ENCODE measurements around the gene TCP1. TPM values are rescaled to one million over a fixed set of nuclear protein-coding genes. Genes with fewer than 3 reads are reported as not detected.
"Not testable (repeated sequence)": the region's sequence is repeated elsewhere in the genome, so short reads cannot be mapped to it uniquely, and the experiment has no call there.

The TCP1 gene
- polyA plus RNA-seq, 5 donors: 229 to 258 (median 241) TPM

DNA sequence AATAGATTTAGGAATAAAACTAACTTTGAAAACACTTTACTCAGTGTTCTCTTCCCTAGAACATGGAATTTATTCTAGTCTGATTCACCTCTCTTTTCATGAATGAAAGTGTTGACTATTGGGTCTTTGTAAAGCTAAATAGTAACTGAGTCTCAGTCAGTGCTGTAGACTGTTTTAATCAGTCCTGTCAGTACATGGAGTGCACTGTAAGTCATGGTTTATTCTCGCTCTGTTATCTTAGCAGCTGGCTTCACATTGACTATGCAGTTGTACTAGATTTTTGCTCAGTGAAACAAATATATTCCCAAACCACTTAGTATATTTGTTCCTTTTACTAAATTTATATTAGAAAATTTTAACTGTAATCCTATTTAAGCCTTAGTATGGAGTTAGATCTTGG lies 42.6 kb downstream of the TCP1 start:
- DNase-seq: no peak

DNA sequence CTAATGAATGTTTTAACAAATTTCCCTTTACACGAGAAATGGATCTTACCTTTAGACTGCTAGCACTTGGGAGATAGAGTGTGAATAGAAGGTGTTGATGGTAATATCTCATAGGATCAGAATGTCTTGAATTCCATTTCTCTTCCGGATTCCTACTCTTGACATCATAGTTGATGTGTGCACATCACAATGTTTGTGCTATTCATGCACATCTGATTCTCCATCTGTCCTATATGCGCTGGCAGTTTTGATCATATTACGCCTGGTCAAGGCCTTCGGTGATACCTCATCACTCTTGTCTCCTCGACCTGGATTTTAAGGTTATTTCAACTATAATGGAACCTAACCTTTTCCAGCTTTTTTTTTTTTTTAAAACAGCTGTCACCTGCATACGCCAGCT lies 44.3 kb downstream of the TCP1 start:
- no peak for DNase-seq

DNA sequence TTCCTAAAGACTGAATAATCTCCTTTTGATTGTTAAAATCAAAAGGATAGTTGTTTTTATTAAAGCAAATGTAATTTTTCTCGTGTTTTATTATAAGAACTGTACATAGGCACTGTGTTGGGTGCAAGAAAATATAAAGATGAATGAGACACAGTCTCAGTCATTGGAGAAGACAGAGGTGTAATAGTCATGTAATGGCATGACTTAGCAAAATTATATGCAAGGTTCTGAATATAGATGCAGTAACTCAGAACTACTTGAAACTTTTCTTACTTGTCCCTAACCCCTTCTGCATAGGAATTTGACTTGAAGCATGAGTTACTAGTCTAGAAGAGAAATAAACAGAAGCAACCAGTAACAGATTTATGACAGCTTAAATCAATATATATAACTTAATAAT lies 47.2 kb downstream of the TCP1 start:
- DNase-seq: no peak

DNA sequence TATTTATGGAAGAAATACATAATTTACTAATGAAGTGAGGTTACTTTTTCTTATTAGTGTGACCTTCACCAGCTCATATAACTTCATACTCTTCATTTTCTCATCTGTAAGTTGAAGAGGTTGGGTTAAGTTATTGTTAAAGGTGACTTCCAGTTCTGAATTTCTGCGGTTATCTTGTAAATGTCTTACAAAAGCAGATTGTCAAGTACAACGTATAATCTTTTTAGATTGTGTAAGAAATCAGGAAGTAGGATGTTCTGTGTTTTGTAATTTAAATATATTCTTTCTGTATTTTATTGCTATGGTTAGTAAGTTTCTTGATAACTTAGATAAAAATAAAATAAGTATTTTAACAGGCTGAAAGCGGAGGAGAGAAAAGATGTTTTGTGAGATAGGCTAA lies 50.1 kb downstream of the TCP1 start:
- no peak for DNase-seq

DNA sequence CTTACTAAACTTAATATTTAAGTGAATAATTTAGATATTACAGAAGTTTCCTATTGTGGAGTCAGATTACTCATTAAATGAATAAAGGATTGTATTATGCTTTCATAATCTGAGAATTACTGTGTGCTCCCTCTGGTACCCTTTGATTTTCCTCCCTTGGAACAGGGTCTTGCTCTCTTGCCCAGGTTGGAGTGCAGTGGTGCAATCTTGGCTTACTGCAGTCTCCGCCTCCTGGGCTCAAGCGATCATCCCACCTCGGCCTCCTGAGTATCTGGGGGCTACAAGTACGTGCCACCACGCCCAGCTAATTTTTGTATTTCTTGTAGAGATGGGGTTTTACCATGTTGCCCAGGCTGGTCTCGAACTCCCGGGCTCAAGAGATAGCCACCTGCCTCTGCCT lies 52.5 kb downstream of the TCP1 start:
- no peak for DNase-seq

DNA sequence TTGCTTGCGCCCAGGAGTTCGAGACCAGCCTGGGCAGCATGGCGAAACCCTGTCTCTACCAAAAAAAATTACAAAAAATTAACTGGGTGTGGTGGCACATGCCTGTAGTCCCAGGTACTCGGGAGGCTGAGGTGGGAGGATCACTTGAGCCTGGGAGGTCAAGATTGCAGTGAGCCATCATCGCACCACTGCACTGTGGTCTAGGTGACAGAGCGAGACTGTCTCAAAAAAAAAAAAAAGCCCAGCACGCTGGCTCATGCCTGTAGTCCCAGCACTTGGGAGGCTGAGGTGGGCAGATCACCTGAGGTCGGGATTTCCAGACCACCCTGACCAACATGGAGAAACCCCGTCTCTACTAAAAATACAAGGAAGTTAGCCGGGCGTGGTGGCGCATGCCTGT lies 56.0 kb downstream of the TCP1 start:
- not testable (repeated sequence) for DNase-seq

DNA sequence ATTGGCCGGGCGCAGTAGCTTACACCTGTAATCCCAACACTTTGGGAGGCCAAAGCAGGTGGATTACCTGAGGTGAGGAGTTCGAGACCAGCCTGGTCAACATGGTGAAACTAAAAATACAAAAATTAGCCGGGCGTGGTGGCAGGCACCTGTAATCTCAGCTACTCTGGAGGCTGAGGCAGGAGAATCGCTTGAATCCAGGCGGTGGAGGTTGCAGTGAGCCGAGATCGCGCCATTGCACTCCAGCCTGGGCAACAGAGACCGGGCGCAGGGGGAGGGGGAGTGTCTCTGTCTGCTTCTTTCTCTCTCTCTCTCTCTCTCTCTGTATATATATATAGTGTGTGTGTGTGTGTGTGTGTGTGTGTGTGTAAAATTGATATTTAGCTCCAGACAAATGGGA lies 56.9 kb downstream of the TCP1 start:
- not testable (repeated sequence) for DNase-seq

DNA sequence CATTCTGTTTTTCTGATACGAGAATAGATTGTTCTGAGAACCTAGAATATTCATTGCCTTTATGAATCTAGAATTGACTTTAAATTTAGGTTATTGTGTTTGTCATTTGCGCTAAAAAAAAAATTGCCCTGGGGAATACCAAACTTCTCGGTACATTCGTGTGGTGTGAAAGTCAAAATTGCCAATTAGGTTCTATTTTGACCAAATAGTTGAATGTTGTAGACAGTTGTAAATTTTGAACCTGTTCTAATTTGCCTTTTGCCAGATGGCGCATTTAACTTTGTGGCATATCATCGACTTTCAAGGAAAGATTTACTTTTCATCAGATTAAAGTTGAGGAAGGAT lies 59.1 kb downstream of the TCP1 start:
- DNase-seq: no peak

DNA sequence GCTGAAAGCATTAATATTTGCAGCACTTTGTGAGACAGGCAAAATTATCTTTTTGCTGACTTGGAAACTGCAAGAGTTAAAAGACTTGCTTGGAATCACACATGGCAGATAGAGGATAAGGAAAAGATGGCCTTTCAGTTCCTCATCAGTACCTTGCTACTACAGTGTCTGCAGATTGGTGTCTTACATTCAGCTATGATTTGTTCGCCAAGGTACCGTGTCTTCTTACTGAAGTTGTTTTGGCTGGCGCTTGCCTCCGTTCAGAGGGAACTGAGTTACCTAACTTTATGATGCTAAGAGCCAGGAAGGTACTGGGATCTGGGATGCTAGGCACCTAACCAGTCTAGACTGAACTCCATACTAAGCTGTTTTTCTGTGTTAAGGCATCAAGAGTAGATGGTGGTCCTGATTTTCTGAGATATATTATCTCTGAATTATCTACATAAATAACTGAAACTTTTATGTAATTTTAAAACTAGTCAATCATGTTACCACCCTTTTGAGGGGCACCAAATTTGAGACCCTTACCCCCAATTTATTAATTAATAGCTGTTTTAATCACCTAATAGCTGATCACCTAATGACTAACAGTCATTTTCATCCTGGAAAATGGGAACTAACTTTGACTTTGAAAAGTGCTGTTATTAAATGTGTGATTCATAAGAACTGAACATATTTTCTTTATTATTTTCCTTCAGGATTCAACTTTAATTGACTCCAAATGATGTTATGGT lies 59.6 kb downstream of the TCP1 start:
- DNase-seq: no peak

DNA sequence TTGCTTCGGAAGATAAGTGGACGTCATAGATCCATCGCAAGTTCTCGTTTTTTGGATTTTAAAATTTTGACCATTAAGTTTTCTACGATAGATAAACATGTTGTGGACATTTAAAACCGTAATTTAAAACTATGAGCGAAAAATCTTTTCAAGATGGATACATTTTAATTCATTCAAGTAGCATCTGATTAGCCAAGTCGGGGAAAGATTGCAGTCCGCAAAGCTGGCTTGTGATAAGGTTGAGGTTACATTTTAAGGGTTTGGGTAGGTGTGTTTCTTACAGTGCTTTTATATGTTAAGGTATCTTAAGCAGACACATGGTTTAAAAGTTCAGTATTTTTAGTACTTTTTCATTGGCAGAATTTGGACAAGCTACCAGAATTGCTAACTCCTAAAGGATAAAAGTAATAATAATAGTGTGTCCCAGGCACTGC lies 60.9 kb downstream of the TCP1 start:
- DNase-seq: peak in 1 of 2 donors; percentile 6

Other genes with a start within 250 kb of the TCP1 start
- gene SOD2, start 96.4 kb downstream of the TCP1 start, polyA plus RNA-seq (ENCODE audit: insufficient read depth in 1 of 5, insufficient read length in 5 of 5, low replicate concordance in 1 of 5): 10 to 100 TPM; 77.8 to 86.3 (median 84.3) TPM
- 100 to 1,000 TPM; 106 to 145 (median 125) TPM for gene WTAP, start 62.1 kb downstream of the TCP1 start, polyA plus RNA-seq (ENCODE audit: insufficient read depth in 1 of 5, insufficient read length in 5 of 5, low replicate concordance in 1 of 5)
- gene ACAT2, start 27.6 kb downstream of the TCP1 start, polyA plus RNA-seq (ENCODE audit: insufficient read depth in 1 of 5, insufficient read length in 5 of 5, low replicate concordance in 1 of 5): 10 to 100 TPM; 24.8 to 36.9 (median 34.5) TPM
- gene MRPL18, start 865 bp upstream of the TCP1 start, polyA plus RNA-seq (ENCODE audit: insufficient read depth in 1 of 5, insufficient read length in 5 of 5, low replicate concordance in 1 of 5): 10 to 100 TPM; 55.2 to 70.0 (median 62.6) TPM
- under 1 TPM; 0.12 to 0.34 (median 0.26) TPM for gene PNLDC1, start 10.7 kb upstream of the TCP1 start, polyA plus RNA-seq (ENCODE audit: insufficient read depth in 1 of 5, insufficient read length in 5 of 5, low replicate concordance in 1 of 5)
- under 1 TPM; 0.03 to 0.06 (median 0.03) TPM for gene MAS1, start 101.4 kb upstream of the TCP1 start, polyA plus RNA-seq (ENCODE audit: insufficient read depth in 1 of 5, insufficient read length in 5 of 5, low replicate concordance in 1 of 5)
- 10 to 100 TPM; 44.1 to 64.2 (median 52.2) TPM for gene IGF2R, start 179.5 kb upstream of the TCP1 start, polyA plus RNA-seq (ENCODE audit: insufficient read depth in 1 of 5, insufficient read length in 5 of 5, low replicate concordance in 1 of 5)

Measured in right lung (tissue), 5 donors.